ENCODE measurements around the gene CCDC92B. TPM values are rescaled to one million over a fixed set of nuclear protein-coding genes. Genes with fewer than 3 reads are reported as not detected.

Gene CCDC92B
- total RNA-seq, 1 experiment from 2014 or later: 15.2 TPM

GRCh38 chr17:2745317-2746037, 4.0 kb downstream of the CCDC92B start (continued):
- TF ChIP-seq FOXP4 (CRISPR knock-in tag; IDR thresholded peaks at IDR 0.05): no peak
- no peak for TF ChIP-seq ZNF671 (CRISPR knock-in tag; IDR thresholded peaks at IDR 0.05)
- no peak for TF ChIP-seq EMX1 (CRISPR knock-in tag; IDR thresholded peaks at IDR 0.05)
- no peak for TF ChIP-seq ESRRA (CRISPR knock-in tag; IDR thresholded peaks at IDR 0.05; ENCODE audit: borderline replicate concordance)
- no peak for TF ChIP-seq TEAD4 (CRISPR knock-in tag; IDR thresholded peaks at IDR 0.05)
- TF ChIP-seq TEAD1 (CRISPR knock-in tag; IDR thresholded peaks at IDR 0.05): no peak
- no peak for TF ChIP-seq USF1 (CRISPR knock-in tag; IDR thresholded peaks at IDR 0.05)
- TF ChIP-seq ATF2 (CRISPR knock-in tag; IDR thresholded peaks at IDR 0.05; ENCODE audit: borderline replicate concordance, low read depth): no peak
- no peak for TF ChIP-seq CREM (CRISPR knock-in tag; IDR thresholded peaks at IDR 0.05)
- no peak for TF ChIP-seq RORB (CRISPR knock-in tag; IDR thresholded peaks at IDR 0.05)
- TF ChIP-seq ZNF138 (CRISPR knock-in tag; conservative IDR thresholded peaks at IDR 0.05): no peak
- no peak for TF ChIP-seq GABPB1 (CRISPR knock-in tag; IDR thresholded peaks at IDR 0.05)

- Mint-ChIP-seq H3K36me3 (peaks cover 19% of the 10 kb centered on the region), H3K27ac (no peak overlapping the region), H3K4me1 (no peaks in the 10 kb centered on the region), H3K9me3 (peaks cover 2% of the 10 kb centered on the region; the same call in 1 of the 2 replicates), H3K4me3 (no peak overlapping the region), H3K27me3 (ENCODE audit: low read depth) (no peaks in the 10 kb centered on the region)
- ATAC-seq (no peak), DNase-seq (ENCODE audit: low spot score) (no peak)
- ChIA-PET POLR2A (no interaction called here), CTCF (no interaction called here)
- TF ChIP-seq ZMAT4 (CRISPR knock-in tag; IDR thresholded peaks at IDR 0.05) (no peak), TEAD4 (CRISPR knock-in tag; IDR thresholded peaks at IDR 0.05) (no peak), SP1 (CRISPR knock-in tag; conservative IDR thresholded peaks at IDR 0.05) (no peak), ZNF281 (CRISPR knock-in tag; IDR thresholded peaks at IDR 0.05) (no peak), IRF1 (CRISPR knock-in tag; IDR thresholded peaks at IDR 0.05) (no peak), CREB1 (CRISPR knock-in tag; IDR thresholded peaks at IDR 0.05) (no peak), GABPB1 (CRISPR knock-in tag; IDR thresholded peaks at IDR 0.05) (no peak), ZNF121 (CRISPR knock-in tag; IDR thresholded peaks at IDR 0.05) (no peak), STAT6 (CRISPR knock-in tag; conservative IDR thresholded peaks at IDR 0.05; ENCODE audit: low read depth) (no peak), PREB (CRISPR knock-in tag; IDR thresholded peaks at IDR 0.05; ENCODE audit: borderline replicate concordance) (no peak), FOXJ3 (CRISPR knock-in tag; IDR thresholded peaks at IDR 0.05; ENCODE audit: borderline replicate concordance) (no peak)
Measured at GRCh38 chr17:2737693-2738092, 11.8 kb downstream of the CCDC92B start.

Measured in WTC11 (cell line).